KMS-11 (cell line): Measurements from ENCODE around the gene TPM2.

ENCODE experiments used
- H2AFZ ChIP-seq: fragments of 200-600 bp; sonication (generic); 2 replicates; pipeline ENCODE4 v1.6.1; 2016; ENCODE audit warnings: antibody characterized with exemption, mixed run types, low read depth
- H3K27ac ChIP-seq: fragments of 200-600 bp; sonication (generic); 2 replicates; pipeline ENCODE4 v1.6.1; 2016; ENCODE audit warnings: mild to moderate bottlenecking, mixed run types
- H3K27me3 ChIP-seq: fragments of 200-600 bp; sonication (generic); 2 replicates; pipeline ENCODE4 v1.6.1; 2017; ENCODE audit warnings: mild to moderate bottlenecking, low read depth, mixed run types, moderate library complexity; ENCODE audit not compliant: insufficient read depth
- H3K36me3 ChIP-seq: fragments of 200-600 bp; sonication (generic); 2 replicates; pipeline ENCODE4 v1.6.1; 2017; ENCODE audit warnings: mild to moderate bottlenecking, mixed run types; ENCODE audit not compliant: insufficient read depth
- H3K4me1 ChIP-seq: fragments of 200-600 bp; sonication (generic); 2 replicates; pipeline ENCODE4 v1.6.1; 2016; ENCODE audit warnings: mild to moderate bottlenecking, low read depth, mixed run types; ENCODE audit not compliant: poor library complexity, severe bottlenecking
- H3K4me2 ChIP-seq: fragments of 200-600 bp; sonication (generic); 2 replicates; pipeline ENCODE4 v1.7.0; 2016; ENCODE audit warnings: mild to moderate bottlenecking, mixed run types
- H3K4me3 ChIP-seq: fragments of 200-600 bp; sonication (generic); IDR thresholded peaks from 2 replicates; pipeline ENCODE4 v1.6.1; 2017; ENCODE audit warnings: low read depth, low read length, mixed read lengths; ENCODE audit not compliant: insufficient read depth
- H3K79me2 ChIP-seq: fragments of 200-600 bp; sonication (generic); 2 replicates; pipeline ENCODE4 v1.6.1; 2016; ENCODE audit warnings: low read depth, mixed run types; ENCODE audit not compliant: insufficient read depth
- H3K9ac ChIP-seq: fragments of 200-600 bp; sonication (generic); 2 replicates; pipeline ENCODE4 v1.6.1; 2016; ENCODE audit warnings: mild to moderate bottlenecking, mixed run types
- H4K20me1 ChIP-seq: fragments of 200-600 bp; sonication (generic); 2 replicates; pipeline ENCODE4 v1.6.1; 2016; ENCODE audit warnings: mild to moderate bottlenecking, mixed run types; ENCODE audit not compliant: insufficient read depth
- CTCF ChIP-seq: fragments of 200-600 bp; sonication (generic); conservative IDR thresholded peaks from 2 replicates; pipeline ENCODE4 v1.6.1; 2017; ENCODE audit warnings: low read depth, mild to moderate bottlenecking, antibody characterized with exemption, low read length, moderate library complexity, mixed read lengths

TPM2 gene

GRCh38 chr9:35736201-35736633 is 46.5 kb upstream of the TPM2 start:
- Histone ChIP-seq H3K36me3 (no peaks in the 10 kb centered on the region), H3K9ac (no peak overlapping the region), H3K4me3 (no peak overlapping the region), H2AFZ (no peak overlapping the region), H3K4me1 (peaks cover 17% of the 10 kb centered on the region), H3K27me3 (no peaks in the 10 kb centered on the region), H3K79me2 (peaks cover 5% of the 10 kb centered on the region; the same call in 1 of the 2 replicates), H3K4me2 (no peak overlapping the region), H4K20me1 (no peaks in the 10 kb centered on the region), H3K27ac (no peak overlapping the region)
- peak; percentile 86 for TF ChIP-seq CTCF

GRCh38 chr9:35734096-35734495 is 44.4 kb upstream of the TPM2 start:
- H2AFZ ChIP-seq, result no peak overlapping the region
- peak overlapping the region; percentile 80; the same call in 1 of the 2 replicates for H3K4me2 ChIP-seq
- no peaks in the 10 kb centered on the region for H3K36me3 ChIP-seq
- H3K27ac ChIP-seq, result no peak overlapping the region
- H4K20me1 ChIP-seq, result peaks cover 6% of the 10 kb centered on the region; the same call in 1 of the 2 replicates
- H3K27me3 ChIP-seq, result no peaks in the 10 kb centered on the region
- H3K79me2 ChIP-seq, result peaks cover 26% of the 10 kb centered on the region
- TF ChIP-seq CTCF, result no peak
- H3K4me1 ChIP-seq, result peaks cover 39% of the 10 kb centered on the region
- no peak overlapping the region for H3K4me3 ChIP-seq
- H3K9ac ChIP-seq, result no peak overlapping the region

- peak overlapping the region; percentile 80 for H3K4me2 ChIP-seq
- peak overlapping the region; percentile 80 for H2AFZ ChIP-seq
- H3K27ac ChIP-seq, result peak overlapping the region; percentile 56
- H3K79me2 ChIP-seq, result peaks cover 37% of the 10 kb centered on the region
- peak overlapping the region; percentile 71; the same call in 1 of the 2 replicates for H3K9ac ChIP-seq
- no peak overlapping the region for H3K4me3 ChIP-seq
- peaks cover 9% of the 10 kb centered on the region; the same call in 1 of the 2 replicates for H4K20me1 ChIP-seq
- no peak for TF ChIP-seq CTCF
- no peaks in the 10 kb centered on the region for H3K27me3 ChIP-seq
- H3K36me3 ChIP-seq, result no peaks in the 10 kb centered on the region
- peaks cover 42% of the 10 kb centered on the region for H3K4me1 ChIP-seq
Observed at GRCh38 chr9:35732800-35733541, 43.2 kb upstream of the TPM2 start.

GRCh38 chr9:35732185-35732799 is 42.6 kb upstream of the TPM2 start, which contains the start of the genes CREB3 and TLN1:
Gene CREB3, plus strand, starts transcription at chr9:35732666. Its CDS starts 107 bp downstream, at chr9:35732773.
Gene TLN1, minus strand, starts transcription at chr9:35732195. Its CDS starts 6,501 bp downstream, at chr9:35725694.
- Histone ChIP-seq H3K4me1 (peaks cover 42% of the 10 kb centered on the region), H3K4me3 (no peak within 1 kb of the TSS), H4K20me1 (peaks cover 9% of the 10 kb centered on the region), H2AFZ (peak within 1 kb of the TSS; percentile 80), H3K36me3 (no peaks in the 10 kb centered on the region), H3K27ac (peak within 1 kb of the TSS; percentile 56), H3K9ac (peak within 1 kb of the TSS; percentile 71), H3K27me3 (no peaks in the 10 kb centered on the region), H3K4me2 (peak within 1 kb of the TSS; percentile 90), H3K79me2 (peaks cover 44% of the 10 kb centered on the region)
- no peak for TF ChIP-seq CTCF
